ENCODE data around the gene SLC25A12. TPM values are rescaled to one million over a fixed set of nuclear protein-coding genes. Genes with fewer than 3 reads are reported as not detected.
"Not testable (repeated sequence)": the region's sequence is repeated elsewhere in the genome, so short reads cannot be mapped to it uniquely, and the experiment has no call there.

SLC25A12 gene
- total and polyA plus RNA-seq, 2 donors (not counting 3 experiments of a cell fraction or from before 2014, with no cell fraction given), result 13.6 to 17.1 TPM

DNA sequence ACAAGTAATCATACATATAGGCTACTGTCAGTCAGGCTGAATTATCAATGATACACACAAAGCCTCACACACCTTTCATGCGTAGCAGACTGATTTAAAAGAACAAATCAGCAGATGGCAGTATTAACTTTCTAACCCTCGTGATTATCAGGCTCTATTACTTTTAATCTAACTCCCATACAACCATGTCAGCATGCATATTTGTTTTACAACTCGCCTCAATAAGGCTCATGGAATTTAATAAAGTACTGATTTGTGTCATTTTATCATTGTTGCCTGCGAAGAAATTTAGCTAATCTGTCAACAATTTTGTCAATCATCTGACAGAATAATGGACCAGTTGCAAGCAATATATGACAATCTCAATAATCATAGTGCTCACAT lies 82.8 kb downstream of the SLC25A12 start:
- POLR2A ChIA-PET, result no interaction called here
- no TSS peak for BruUV-seq (replicated peaks)
- Histone ChIP-seq H3K36me3 (ENCODE audit: control insufficient read depth in 2 of 2, extremely low read depth in 1 of 2, insufficient read depth in 2 of 2, low read length in 2 of 2) (no peaks in the 10 kb centered on the region), H3K9me3 (replicated peaks; ENCODE audit: control insufficient read depth, insufficient read depth, low read length) (no peaks in the 10 kb centered on the region), H3K4me1 (ENCODE audit: control insufficient read depth, extremely low read depth, insufficient read depth, low read length) (peaks cover 6% of the 10 kb centered on the region), H4K20me1 (replicated peaks; ENCODE audit: control insufficient read depth, extremely low read depth, insufficient read depth, low read length) (no peaks in the 10 kb centered on the region), H3K4me2 (ENCODE audit: insufficient read depth, low read length) (no peak overlapping the region), H3K27ac (ENCODE audit: insufficient read depth, low read depth, low read length) (no peak overlapping the region), H3K27me3 (ENCODE audit: control insufficient read depth in 2 of 2, insufficient read depth in 2 of 2, low read length in 2 of 2) (no peaks in the 10 kb centered on the region), H3K9me1 (replicated peaks; ENCODE audit: control insufficient read depth, extremely low read depth, insufficient read depth, low read length) (no peaks in the 10 kb centered on the region), H3K9ac (replicated peaks; ENCODE audit: extremely low read depth, insufficient read depth, low read length) (no peak overlapping the region), H3K79me2 (ENCODE audit: control insufficient read depth, insufficient read depth, low read length) (no peaks in the 10 kb centered on the region), H3K4me3 (replicated peaks in 1 of 3; ENCODE audit: insufficient read depth in 1 of 3, low read depth in 1 of 3, low read length in 3 of 3) (no peak overlapping the region), H2AFZ (ENCODE audit: low read depth, low read length) (no peak overlapping the region)
- dilution Hi-C loops (cut with MboI; ENCODE audit: extremely low pct_ligation_motif_present, low sequenced_read_pairs) (no loop called here), intact Hi-C loops (cut with micrococcal nuclease) (loop anchor here (1.0 to 5.0 kb wide), 3 partner anchors 111 to 316 kb away; partner anchors contain the start of gene HAT1)
- DNase-seq (ENCODE audit: low read depth, low spot score) (peak; percentile 61), FAIRE-seq (peak; percentile 64)
- TF ChIP-seq CTCF (IDR thresholded peaks at IDR 0.05; ENCODE audit: extremely low read depth in 1 of 2, insufficient read depth in 1 of 2, low read depth in 1 of 2, low read length in 2 of 2), result peak in 1 of 2 donors; percentile 10
- no peak for TF ChIP-seq POLR2A (IDR thresholded peaks at IDR 0.05; ENCODE audit: low read depth, low read length)
- CTCF ChIA-PET, result interaction anchor here (1.1 to 4.8 kb wide), 6 partner anchors 107 to 316 kb away, joined by 3 to 32 read pairs (median 7); partner anchors contain the start of genes DLX1 and DLX2

DNA sequence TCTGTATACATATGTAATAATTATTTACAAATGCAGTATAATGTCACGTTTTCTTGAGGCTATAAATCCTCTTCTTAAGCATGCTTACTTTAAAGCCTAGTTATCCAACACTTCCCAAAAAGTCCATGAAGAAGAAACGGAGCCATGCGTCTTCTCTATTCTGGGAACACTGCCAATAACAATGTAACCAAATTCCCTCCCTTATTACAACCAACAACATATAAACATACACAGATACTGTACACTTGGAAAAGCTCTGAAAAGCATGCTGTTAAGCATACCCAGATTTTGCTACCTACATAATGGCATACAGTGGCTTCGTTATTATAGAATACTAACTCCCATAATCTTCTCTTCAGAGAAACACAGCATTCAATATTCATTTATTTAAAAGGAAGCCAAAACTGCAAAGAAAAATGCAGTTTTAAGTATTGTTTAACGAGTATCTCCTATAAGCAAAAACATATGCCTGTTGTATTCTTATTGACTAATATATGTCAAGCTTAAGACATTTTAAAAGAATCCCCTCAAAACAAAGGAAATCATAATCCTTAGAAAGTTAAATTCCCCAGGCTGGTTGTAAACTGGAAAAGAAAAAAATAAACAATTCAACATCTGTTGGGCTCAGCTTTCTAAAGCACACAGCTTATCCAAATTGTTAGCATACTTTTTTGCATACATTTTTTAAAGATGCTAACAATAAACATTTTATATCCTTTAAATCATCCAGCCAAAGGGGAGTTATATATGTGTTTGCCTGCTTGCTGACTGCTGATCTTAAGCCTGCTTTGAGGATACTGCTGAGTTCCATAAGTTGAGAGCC lies 83.4 kb downstream of the SLC25A12 start:
- no peaks in the 10 kb centered on the region for H3K27me3 ChIP-seq (ENCODE audit: control insufficient read depth in 2 of 2, insufficient read depth in 2 of 2, low read length in 2 of 2)
- no peak overlapping the region for H3K4me2 ChIP-seq (ENCODE audit: insufficient read depth, low read length)
- BruUV-seq (replicated peaks), result no TSS peak
- H3K9me3 ChIP-seq (replicated peaks; ENCODE audit: control insufficient read depth, insufficient read depth, low read length), result no peaks in the 10 kb centered on the region
- dilution Hi-C loops (cut with MboI; ENCODE audit: extremely low pct_ligation_motif_present, low sequenced_read_pairs) (no loop called here), intact Hi-C loops (cut with micrococcal nuclease) (loop anchor here (1.0 to 5.0 kb wide), 3 partner anchors 112 to 317 kb away; partner anchors contain the start of gene HAT1)
- H4K20me1 ChIP-seq (replicated peaks; ENCODE audit: control insufficient read depth, extremely low read depth, insufficient read depth, low read length), result no peaks in the 10 kb centered on the region
- H2AFZ ChIP-seq (ENCODE audit: low read depth, low read length), result no peak overlapping the region
- H3K4me3 ChIP-seq (replicated peaks in 1 of 3; ENCODE audit: insufficient read depth in 1 of 3, low read depth in 1 of 3, low read length in 3 of 3), result no peak overlapping the region
- no peak overlapping the region for H3K27ac ChIP-seq (ENCODE audit: insufficient read depth, low read depth, low read length)
- H3K9ac ChIP-seq (replicated peaks; ENCODE audit: extremely low read depth, insufficient read depth, low read length), result no peak overlapping the region
- ChIA-PET POLR2A (no interaction called here), CTCF (interaction anchor here (1.7 to 4.8 kb wide), 3 partner anchors 292 to 316 kb away, joined by 8 to 32 read pairs (median 8); partner anchors contain the start of gene DLX2)
- H3K79me2 ChIP-seq (ENCODE audit: control insufficient read depth, insufficient read depth, low read length), result no peaks in the 10 kb centered on the region
- TF ChIP-seq POLR2A (IDR thresholded peaks at IDR 0.05; ENCODE audit: low read depth, low read length), result no peak
- TF ChIP-seq MYC (IDR thresholded peaks at IDR 0.05; ENCODE audit: low read depth, low read length), result no peak
- peaks cover 6% of the 10 kb centered on the region for H3K4me1 ChIP-seq (ENCODE audit: control insufficient read depth, extremely low read depth, insufficient read depth, low read length)
- no peaks in the 10 kb centered on the region for H3K36me3 ChIP-seq (ENCODE audit: control insufficient read depth in 2 of 2, extremely low read depth in 1 of 2, insufficient read depth in 2 of 2, low read length in 2 of 2)
- H3K9me1 ChIP-seq (replicated peaks; ENCODE audit: control insufficient read depth, extremely low read depth, insufficient read depth, low read length), result no peaks in the 10 kb centered on the region
- DNase-seq (ENCODE audit: low read depth, low spot score), result no peak
- FAIRE-seq, result no peak

GRCh38 chr2:171808885-171809284 lies 85.2 kb downstream of the SLC25A12 start:
- H2AFZ ChIP-seq (ENCODE audit: low read depth, low read length); H3K9me3 ChIP-seq (replicated peaks; ENCODE audit: control insufficient read depth, insufficient read depth, low read length); H3K27me3 ChIP-seq (ENCODE audit: control insufficient read depth in 2 of 2, insufficient read depth in 2 of 2, low read length in 2 of 2); dilution Hi-C loops (cut with MboI; ENCODE audit: extremely low pct_ligation_motif_present, low sequenced_read_pairs); H3K27ac ChIP-seq (ENCODE audit: insufficient read depth, low read depth, low read length); H3K36me3 ChIP-seq (ENCODE audit: control insufficient read depth in 2 of 2, extremely low read depth in 1 of 2, insufficient read depth in 2 of 2, low read length in 2 of 2); H3K4me3 ChIP-seq (replicated peaks in 1 of 3; ENCODE audit: insufficient read depth in 1 of 3, low read depth in 1 of 3, low read length in 3 of 3); intact Hi-C loops (cut with micrococcal nuclease); DNase-seq (ENCODE audit: low read depth, low spot score); H3K79me2 ChIP-seq (ENCODE audit: control insufficient read depth, insufficient read depth, low read length); BruUV-seq (replicated peaks); H3K4me1 ChIP-seq (ENCODE audit: control insufficient read depth, extremely low read depth, insufficient read depth, low read length); H3K9me1 ChIP-seq (replicated peaks; ENCODE audit: control insufficient read depth, extremely low read depth, insufficient read depth, low read length); FAIRE-seq; POLR2A ChIA-PET; H3K4me2 ChIP-seq (ENCODE audit: insufficient read depth, low read length); H4K20me1 ChIP-seq (replicated peaks; ENCODE audit: control insufficient read depth, extremely low read depth, insufficient read depth, low read length); H3K9ac ChIP-seq (replicated peaks; ENCODE audit: extremely low read depth, insufficient read depth, low read length): not testable (repeated sequence)
- CTCF ChIA-PET, result interaction anchor here (1.0 kb wide), 1 partner anchor 319 kb away, joined by 3 read pairs; no protein-coding TSS in a partner anchor
